ENCODE measurements around the gene BEND2.

Gene BEND2

GRCh38 chrX:18136816-18137215 is 83.9 kb downstream of the BEND2 start:
- Histone ChIP-seq H3K27me3 (replicated peaks; ENCODE audit: control insufficient read depth, insufficient read depth, low read length) (no peaks in the 10 kb centered on the region; the same call in none of the 2 replicates), H3K4me3 (replicated peaks; ENCODE audit: low read depth, low read length) (no peak overlapping the region), H3K36me3 (ENCODE audit: control insufficient read depth, insufficient read depth, low read length) (no peaks in the 10 kb centered on the region)
- TF ChIP-seq CTCF (IDR thresholded peaks at IDR 0.05; ENCODE audit: insufficient read depth, low read length, poor library complexity, severe bottlenecking): no peak
- DNase-seq (ENCODE audit: extremely low read depth, insufficient read length): no peak

- H3K36me3 ChIP-seq (ENCODE audit: control insufficient read depth, insufficient read depth, low read length): no peaks in the 10 kb centered on the region
- no peak for DNase-seq (ENCODE audit: extremely low read depth, insufficient read length)
- H3K27me3 ChIP-seq (replicated peaks; ENCODE audit: control insufficient read depth, insufficient read depth, low read length): no peaks in the 10 kb centered on the region; the same call in none of the 2 replicates
These were observed 87.1 kb downstream of the BEND2 start for GRCh38 chrX:18133605-18134004.

GRCh38 chrX:18129690-18130089 is 91.0 kb downstream of the BEND2 start:
- Histone ChIP-seq H3K36me3 (ENCODE audit: control insufficient read depth, insufficient read depth, low read length) (no peaks in the 10 kb centered on the region), H3K4me3 (replicated peaks; ENCODE audit: low read depth, low read length) (no peak overlapping the region), H3K27me3 (replicated peaks; ENCODE audit: control insufficient read depth, insufficient read depth, low read length) (no peaks in the 10 kb centered on the region)
- TF ChIP-seq CTCF (IDR thresholded peaks at IDR 0.05; ENCODE audit: insufficient read depth, low read length, poor library complexity, severe bottlenecking): no peak
- DNase-seq (ENCODE audit: extremely low read depth, insufficient read length): peak; percentile 4

More at GRCh38 chrX:18133605-18134004, 87.1 kb downstream of the BEND2 start:
- no peak overlapping the region for H3K4me3 ChIP-seq (replicated peaks; ENCODE audit: low read depth, low read length)
- TF ChIP-seq CTCF (IDR thresholded peaks at IDR 0.05; ENCODE audit: insufficient read depth, low read length, poor library complexity, severe bottlenecking): no peak

GRCh38 chrX:18126971-18127370 is 93.7 kb downstream of the BEND2 start:
- no peak overlapping the region for H3K4me3 ChIP-seq (replicated peaks; ENCODE audit: low read depth, low read length)
- TF ChIP-seq CTCF (IDR thresholded peaks at IDR 0.05; ENCODE audit: insufficient read depth, low read length, poor library complexity, severe bottlenecking): no peak
- H3K27me3 ChIP-seq (replicated peaks; ENCODE audit: control insufficient read depth, insufficient read depth, low read length): no peaks in the 10 kb centered on the region
- H3K36me3 ChIP-seq (ENCODE audit: control insufficient read depth, insufficient read depth, low read length): no peaks in the 10 kb centered on the region
- DNase-seq (ENCODE audit: extremely low read depth, insufficient read length): no peak

- DNase-seq (ENCODE audit: extremely low read depth, insufficient read length): no peak
- H3K4me3 ChIP-seq (replicated peaks; ENCODE audit: low read depth, low read length): no peak overlapping the region
- TF ChIP-seq CTCF (IDR thresholded peaks at IDR 0.05; ENCODE audit: insufficient read depth, low read length, poor library complexity, severe bottlenecking): no peak
- no peaks in the 10 kb centered on the region for H3K36me3 ChIP-seq (ENCODE audit: control insufficient read depth, insufficient read depth, low read length)
- H3K27me3 ChIP-seq (replicated peaks; ENCODE audit: control insufficient read depth, insufficient read depth, low read length): no peaks in the 10 kb centered on the region
These were observed 100.8 kb downstream of the BEND2 start for GRCh38 chrX:18119856-18120255.
